ENCODE measurements around the gene FREM1. TPM values are rescaled to one million over a fixed set of nuclear protein-coding genes. Genes with fewer than 3 reads are reported as not detected.

Gene FREM1
- total RNA-seq, 1 donor from 2014 or later = not detected

DNA sequence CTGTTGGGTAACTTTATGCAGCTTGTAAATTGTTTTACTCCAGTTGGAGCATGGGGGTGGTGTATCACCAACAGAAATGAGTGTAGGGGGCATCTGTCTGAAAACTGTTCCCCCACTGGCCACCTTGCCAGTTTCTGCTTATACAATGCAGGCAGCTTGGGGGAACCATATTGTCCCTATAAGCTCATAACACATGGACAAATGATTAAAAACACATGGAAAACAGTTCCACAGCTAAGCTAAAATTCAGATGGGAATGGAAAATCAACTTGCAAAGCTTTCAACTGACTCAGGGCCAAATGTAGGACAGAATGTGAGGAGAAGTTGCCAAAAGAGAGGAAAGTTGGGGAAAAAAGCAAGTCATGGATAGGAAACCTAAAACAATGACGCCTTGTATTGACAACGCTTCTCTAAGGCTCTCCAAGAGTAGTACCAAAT is 179.7 kb downstream of the FREM1 start:
- TF ChIP-seq, protein P1, sequence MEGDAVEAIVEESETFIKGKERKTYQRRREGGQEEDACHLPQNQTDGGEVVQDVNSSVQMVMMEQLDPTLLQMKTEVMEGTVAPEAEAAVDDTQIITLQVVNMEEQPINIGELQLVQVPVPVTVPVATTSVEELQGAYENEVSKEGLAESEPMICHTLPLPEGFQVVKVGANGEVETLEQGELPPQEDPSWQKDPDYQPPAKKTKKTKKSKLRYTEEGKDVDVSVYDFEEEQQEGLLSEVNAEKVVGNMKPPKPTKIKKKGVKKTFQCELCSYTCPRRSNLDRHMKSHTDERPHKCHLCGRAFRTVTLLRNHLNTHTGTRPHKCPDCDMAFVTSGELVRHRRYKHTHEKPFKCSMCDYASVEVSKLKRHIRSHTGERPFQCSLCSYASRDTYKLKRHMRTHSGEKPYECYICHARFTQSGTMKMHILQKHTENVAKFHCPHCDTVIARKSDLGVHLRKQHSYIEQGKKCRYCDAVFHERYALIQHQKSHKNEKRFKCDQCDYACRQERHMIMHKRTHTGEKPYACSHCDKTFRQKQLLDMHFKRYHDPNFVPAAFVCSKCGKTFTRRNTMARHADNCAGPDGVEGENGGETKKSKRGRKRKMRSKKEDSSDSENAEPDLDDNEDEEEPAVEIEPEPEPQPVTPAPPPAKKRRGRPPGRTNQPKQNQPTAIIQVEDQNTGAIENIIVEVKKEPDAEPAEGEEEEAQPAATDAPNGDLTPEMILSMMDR (IDR thresholded peaks at IDR 0.05; ENCODE audit: insufficient read depth, low read length, severe bottlenecking) = no peak
- Histone ChIP-seq H3K4me3 (ENCODE audit: low read depth, low read length) (no peak overlapping the region), H3K36me3 (ENCODE audit: control insufficient read depth, insufficient read depth, low read length) (no peaks in the 10 kb centered on the region), H3K27me3 (ENCODE audit: control insufficient read depth, insufficient read depth, low read length) (peaks cover 3% of the 10 kb centered on the region)
- FAIRE-seq (no peak), DNase-seq (ENCODE audit: low read depth) (no peak)

DNA sequence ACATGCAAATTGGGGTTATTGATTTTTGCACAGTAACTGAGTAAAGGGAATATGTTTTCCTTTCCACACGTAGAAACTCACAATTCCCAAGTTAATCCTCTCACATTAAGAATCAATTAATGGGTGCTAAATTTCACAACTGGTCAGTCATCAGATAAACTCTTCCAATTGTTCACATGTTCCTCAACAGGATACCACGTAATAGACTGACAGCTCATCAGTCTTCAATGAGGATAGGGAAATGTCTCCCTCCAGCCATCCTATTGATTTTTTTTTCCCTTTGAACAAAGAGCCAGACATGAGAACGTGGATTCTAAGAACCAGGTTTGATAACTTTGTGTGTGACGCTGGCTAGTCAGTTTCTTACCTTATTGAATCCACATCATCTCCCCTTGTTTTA is 186.9 kb downstream of the FREM1 start:
- no peak for FAIRE-seq
- H3K27me3 ChIP-seq (ENCODE audit: control insufficient read depth, insufficient read depth, low read length) = peaks cover 2% of the 10 kb centered on the region

DNA sequence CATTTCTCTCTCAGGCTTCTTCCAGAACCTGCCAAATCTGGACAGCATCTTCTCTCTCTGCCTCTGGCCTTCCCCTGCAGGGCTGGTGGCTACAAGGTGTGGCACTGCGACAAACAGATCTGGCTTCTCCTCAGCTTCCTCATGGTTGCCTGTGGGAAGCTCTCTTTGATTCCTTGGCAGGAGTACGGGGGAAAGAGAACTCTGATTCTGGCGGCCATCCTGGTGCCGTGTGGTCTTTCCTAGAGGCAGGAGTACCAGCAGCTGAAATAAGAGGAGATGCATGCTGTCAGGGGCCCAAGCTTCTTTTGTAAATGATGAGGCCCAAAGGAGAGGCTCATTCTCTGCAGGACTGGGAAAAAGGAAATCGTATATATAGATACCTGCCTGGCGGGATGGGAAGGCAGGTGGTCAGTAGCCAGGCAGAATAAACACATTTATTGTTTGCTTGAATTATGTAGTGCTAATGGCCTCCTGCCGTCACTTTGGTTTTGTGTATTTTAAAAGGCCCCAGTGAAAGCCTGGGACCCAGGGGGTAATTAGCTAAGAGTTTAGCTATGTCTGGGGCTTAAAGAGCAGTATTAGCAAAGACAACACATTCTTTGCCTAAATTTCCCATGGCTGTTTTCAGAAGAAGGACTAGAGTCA is 187.7 kb downstream of the FREM1 start, which contains the start of gene CER1:
CER1 (minus strand) TSS at position 343 of the 645 bp plus-strand sequence; CDS start at position 282, 61 bp downstream.
- TF ChIP-seq, protein P1 (IDR thresholded peaks at IDR 0.05; ENCODE audit: insufficient read depth, low read length, severe bottlenecking) = no peak

More for the DNA sequence above, 186.9 kb downstream of the FREM1 start:
- TF ChIP-seq, protein P1 (IDR thresholded peaks at IDR 0.05; ENCODE audit: insufficient read depth, low read length, severe bottlenecking) = no peak
- no peaks in the 10 kb centered on the region for H3K36me3 ChIP-seq (ENCODE audit: control insufficient read depth, insufficient read depth, low read length)
- no peak overlapping the region for H3K4me3 ChIP-seq (ENCODE audit: low read depth, low read length)
- DNase-seq (ENCODE audit: low read depth) = peak; percentile 20

DNA sequence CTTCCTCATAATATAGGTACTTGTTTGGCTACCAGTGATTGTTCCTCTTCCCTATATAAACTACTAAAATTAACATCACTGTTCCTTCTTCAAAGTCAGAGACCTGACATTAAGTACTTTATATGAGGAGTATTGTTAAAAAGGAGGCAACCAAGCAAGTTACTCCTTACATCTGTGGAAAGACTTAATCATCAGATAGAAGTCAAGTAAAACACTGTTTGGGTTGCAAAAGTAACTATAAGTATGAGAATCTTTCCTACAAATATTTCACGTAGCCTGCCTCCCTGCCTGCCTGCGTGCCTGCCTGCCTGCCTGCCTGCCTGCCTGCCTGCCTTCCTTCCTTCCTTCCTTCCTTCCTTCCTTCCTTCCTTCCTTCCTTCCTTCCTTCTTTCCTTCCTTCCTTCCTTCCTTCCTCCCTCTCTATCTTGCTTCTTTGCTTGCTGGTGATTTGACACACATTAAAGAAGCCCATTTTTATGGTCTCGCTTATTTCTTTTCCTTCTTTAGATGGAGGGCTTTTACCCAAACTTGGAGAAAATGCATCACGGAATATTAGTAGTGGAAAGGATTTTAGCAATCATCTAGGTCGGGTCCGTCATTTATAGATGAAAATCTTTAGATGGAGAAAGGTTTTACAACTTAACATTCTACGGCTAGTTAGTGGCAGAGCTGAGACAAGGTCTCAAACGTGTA is 190.9 kb downstream of the FREM1 start:
- no peak for DNase-seq (ENCODE audit: low read depth)
- Histone ChIP-seq H3K36me3 (ENCODE audit: control insufficient read depth, insufficient read depth, low read length) (no peaks in the 10 kb centered on the region), H3K27me3 (ENCODE audit: control insufficient read depth, insufficient read depth, low read length) (no peaks in the 10 kb centered on the region), H3K4me3 (ENCODE audit: low read depth, low read length) (no peak overlapping the region)
- FAIRE-seq = no peak
- TF ChIP-seq, protein P1 (IDR thresholded peaks at IDR 0.05; ENCODE audit: insufficient read depth, low read length, severe bottlenecking) = no peak

More for the DNA sequence above, 187.7 kb downstream of the FREM1 start, which contains the start of gene CER1:
- Histone ChIP-seq H3K27me3 (ENCODE audit: control insufficient read depth, insufficient read depth, low read length) (peaks cover 2% of the 10 kb centered on the region), H3K4me3 (ENCODE audit: low read depth, low read length) (no peak within 1 kb of the TSS), H3K36me3 (ENCODE audit: control insufficient read depth, insufficient read depth, low read length) (no peaks in the 10 kb centered on the region)
- DNase-seq (ENCODE audit: low read depth) (no peak), FAIRE-seq (no peak)

DNA sequence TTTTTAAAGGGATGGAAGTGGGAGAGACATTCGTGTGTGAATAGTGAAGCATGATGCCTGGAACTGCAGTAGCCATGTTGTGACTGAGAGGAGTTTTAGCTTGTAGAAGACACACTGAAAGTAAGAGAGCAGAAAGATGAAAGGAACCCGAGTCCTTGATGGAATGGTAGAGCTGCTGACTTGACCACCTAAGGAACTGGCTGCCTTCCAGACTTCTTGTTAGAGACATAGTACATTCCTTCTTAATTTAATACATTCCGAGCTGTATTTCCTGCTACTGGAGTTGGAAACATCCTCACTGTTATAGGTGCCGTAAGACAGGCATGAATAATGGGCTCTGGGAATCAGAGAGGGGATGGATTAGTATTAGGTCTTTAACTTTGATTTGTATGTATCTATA is 195.1 kb downstream of the FREM1 start:
- H3K36me3 ChIP-seq (ENCODE audit: control insufficient read depth, insufficient read depth, low read length) = no peaks in the 10 kb centered on the region
- H3K27me3 ChIP-seq (ENCODE audit: control insufficient read depth, insufficient read depth, low read length) = no peaks in the 10 kb centered on the region
- FAIRE-seq (no peak), DNase-seq (ENCODE audit: low read depth) (no peak)
- TF ChIP-seq, protein P1 (IDR thresholded peaks at IDR 0.05; ENCODE audit: insufficient read depth, low read length, severe bottlenecking) = no peak
- no peak overlapping the region for H3K4me3 ChIP-seq (ENCODE audit: low read depth, low read length)
